ENCODE results near the gene SNX11.
A peak's percentile ranks its signal among the peaks of the same experiment; 100 is the strongest.
"Not testable (repeated sequence)": the region's sequence is repeated elsewhere in the genome, so short reads cannot be mapped to it uniquely, and the experiment has no call there.

Gene SNX11

GRCh38 chr17:48074322-48075081 lies 33.1 kb upstream of the SNX11 start:
- in situ Hi-C loops (cut with MboI; ENCODE audit: low sequenced_read_pairs, unreplicated experiment), result no loop called here
- peak; percentile 67 for TF ChIP-seq CTCF (IDR thresholded peaks at IDR 0.05; ENCODE audit: borderline replicate concordance, control extremely low read depth, extremely low read depth, insufficient read depth, missing control alignments)
- DNase-seq (ENCODE audit: low spot score), result peak; percentile 66

DNA sequence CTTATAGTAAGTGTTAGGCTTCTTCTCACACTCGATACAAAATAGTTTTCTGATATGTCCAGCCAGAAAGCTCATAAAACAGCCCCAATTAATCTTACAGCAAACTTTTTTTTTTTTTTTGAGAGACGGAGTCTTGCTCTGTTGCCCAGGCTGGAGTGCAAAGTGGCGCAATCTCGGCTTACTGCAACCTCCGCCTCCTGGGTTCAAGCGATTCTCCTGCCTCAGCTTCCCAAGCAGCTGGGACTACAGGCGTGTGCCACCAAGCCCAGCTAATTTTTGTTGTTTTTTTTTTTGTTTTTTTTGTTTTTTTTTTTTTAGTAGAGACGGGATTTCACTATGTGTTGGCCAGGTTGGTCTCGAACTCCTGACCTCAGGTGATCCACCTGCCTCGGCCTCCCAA lies 30.4 kb upstream of the SNX11 start:
- DNase-seq (ENCODE audit: low spot score); in situ Hi-C loops (cut with MboI; ENCODE audit: low sequenced_read_pairs, unreplicated experiment): not testable (repeated sequence)

DNA sequence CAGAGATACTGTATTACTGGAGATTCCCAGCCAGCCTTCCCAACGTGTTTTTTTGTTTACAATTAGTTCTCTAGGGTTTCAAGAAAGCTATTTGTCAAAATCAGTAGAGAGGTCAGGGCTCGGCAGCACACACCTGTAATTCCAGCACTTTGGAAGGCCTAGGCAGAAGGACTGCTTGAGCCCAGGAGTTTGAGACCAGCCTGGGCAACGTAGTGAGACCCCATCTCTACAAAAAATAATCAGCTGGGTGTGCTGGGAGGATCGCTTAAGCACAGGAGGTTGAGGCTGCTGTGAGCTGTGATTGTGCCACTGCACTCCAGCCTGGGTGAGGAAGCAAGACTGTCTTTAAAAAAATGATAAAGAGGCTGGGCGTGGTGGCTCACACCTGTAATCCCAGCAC lies 25.7 kb upstream of the SNX11 start:
- DNase-seq (ENCODE audit: low spot score), result no peak
- no peak for TF ChIP-seq CTCF (IDR thresholded peaks at IDR 0.05; ENCODE audit: borderline replicate concordance, control extremely low read depth, extremely low read depth, insufficient read depth, missing control alignments)
- in situ Hi-C loops (cut with MboI; ENCODE audit: low sequenced_read_pairs, unreplicated experiment), result no loop called here

- in situ Hi-C loops (cut with MboI; ENCODE audit: low sequenced_read_pairs, unreplicated experiment), result loop anchor here (5.0 kb wide), 1 partner anchor 42 kb away; no protein-coding TSS in a partner anchor
- TF ChIP-seq CTCF (IDR thresholded peaks at IDR 0.05; ENCODE audit: borderline replicate concordance, control extremely low read depth, extremely low read depth, insufficient read depth, missing control alignments), result no peak
- no peak for DNase-seq (ENCODE audit: low spot score)
Observed at GRCh38 chr17:48084932-48085331, 22.6 kb upstream of the SNX11 start.

- DNase-seq (ENCODE audit: low spot score), result no peak
- in situ Hi-C loops (cut with MboI; ENCODE audit: low sequenced_read_pairs, unreplicated experiment), result no loop called here
- TF ChIP-seq CTCF (IDR thresholded peaks at IDR 0.05; ENCODE audit: borderline replicate concordance, control extremely low read depth, extremely low read depth, insufficient read depth, missing control alignments), result no peak
Observed at GRCh38 chr17:48093341-48094045, 14.1 kb upstream of the SNX11 start.

DNA sequence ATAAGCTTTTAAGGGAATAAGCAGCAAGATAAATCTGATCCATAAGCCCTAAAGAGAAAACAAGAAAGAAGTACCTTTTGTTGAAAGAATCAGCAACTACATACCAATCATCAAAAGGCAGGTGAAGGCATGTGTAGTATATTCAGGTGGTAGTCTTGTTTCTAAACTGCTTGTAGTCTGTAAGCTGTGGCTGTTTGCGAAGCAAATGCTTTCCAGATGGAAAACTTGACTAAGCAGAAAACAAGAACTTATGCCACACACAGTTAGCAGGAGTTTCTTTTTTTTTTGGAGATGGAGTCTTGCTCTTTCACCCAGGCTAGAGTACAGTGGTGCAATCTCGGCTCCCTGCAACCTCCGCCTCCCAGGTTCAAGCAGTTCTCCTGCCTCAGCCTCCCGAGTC lies 12.0 kb upstream of the SNX11 start:
- in situ Hi-C loops (cut with MboI; ENCODE audit: low sequenced_read_pairs, unreplicated experiment), result no loop called here
- no peak for TF ChIP-seq CTCF (IDR thresholded peaks at IDR 0.05; ENCODE audit: borderline replicate concordance, control extremely low read depth, extremely low read depth, insufficient read depth, missing control alignments)
- no peak for DNase-seq (ENCODE audit: low spot score)

DNA sequence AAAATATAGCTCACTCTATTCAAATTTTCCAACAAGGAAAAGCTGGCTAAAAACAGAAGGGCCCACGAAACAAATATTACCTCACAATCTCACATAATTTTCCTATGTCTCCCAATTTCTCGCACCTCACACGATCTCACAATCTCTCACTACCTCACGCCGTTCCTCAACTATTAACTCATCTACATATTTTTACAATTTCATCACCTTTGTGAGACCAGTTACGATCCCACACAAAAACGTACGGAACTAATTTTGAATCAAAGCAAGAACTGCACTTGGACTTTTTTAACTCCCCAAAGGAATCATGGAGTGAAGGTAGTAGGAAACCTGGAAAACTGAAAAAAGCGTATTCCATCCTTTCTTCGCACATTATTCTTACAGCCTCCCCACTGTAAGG lies 7.4 kb upstream of the SNX11 start:
- DNase-seq (ENCODE audit: low spot score), result no peak
- in situ Hi-C loops (cut with MboI; ENCODE audit: low sequenced_read_pairs, unreplicated experiment), result no loop called here
- no peak for TF ChIP-seq CTCF (IDR thresholded peaks at IDR 0.05; ENCODE audit: borderline replicate concordance, control extremely low read depth, extremely low read depth, insufficient read depth, missing control alignments)
